OCI-LY3 (cell line): ENCODE results near the gene ABLIM2.

Experiments used
- H2AFZ ChIP-seq: fragments of 200-600, 300-600 bp; shearing (Covaris generic); 2 replicates; pipeline ENCODE4 v1.6.0; 2014; ENCODE audit warnings: antibody characterized with exemption, low read depth, low read length
- H3K27ac ChIP-seq: fragments of 200-600, 300-600 bp; sonication (generic); 2 replicates; pipeline ENCODE4 v1.5.1; 2014; ENCODE audit warnings: mild to moderate bottlenecking, low read length, moderate library complexity, mixed read lengths
- H3K27me3 ChIP-seq: fragments of 200-600, 300-600 bp; sonication (generic); 2 replicates; pipeline ENCODE4 v1.6.1; 2014; ENCODE audit warnings: low read depth, low read length, mixed read lengths
- H3K36me3 ChIP-seq: fragments of 200-600, 300-600 bp; sonication (generic); replicated peaks from 2 replicates; pipeline ENCODE3; 2014; ENCODE audit warnings: low read depth, low read length, mixed read lengths
- H3K4me1 ChIP-seq: fragments of 300-600, 200-600 bp; sonication (generic); 2 replicates; pipeline ENCODE4 v1.6.1; 2014; ENCODE audit warnings: low read length, mixed read lengths
- H3K4me2 ChIP-seq: fragments of 200-600, 300-600 bp; sonication (generic); 2 replicates; pipeline ENCODE4 v1.6.1; 2014; ENCODE audit warnings: low read length, mixed read lengths
- H3K4me3 ChIP-seq: fragments of 300-600, 200-600 bp; sonication (generic); 2 replicates; pipeline ENCODE4 v1.5.1; 2014; ENCODE audit warnings: antibody characterized with exemption, mild to moderate bottlenecking, low read length, moderate library complexity
- H3K79me2 ChIP-seq: fragments of 300-600, 200-600 bp; shearing (Covaris generic); 2 replicates; pipeline ENCODE4 v1.6.1; 2014; ENCODE audit warnings: mild to moderate bottlenecking, low read length, mixed read lengths
- H3K9ac ChIP-seq: fragments of 300-600, 200-600 bp; shearing (Covaris generic); 2 replicates; pipeline ENCODE4 v1.6.0; 2014; ENCODE audit warnings: mild to moderate bottlenecking, low read length, moderate library complexity
- H3K9me3 ChIP-seq: fragments of 200-600, 300-600 bp; shearing (Covaris generic); 2 replicates; pipeline ENCODE4 v1.6.1; 2014; ENCODE audit warnings: low read length, mixed read lengths; ENCODE audit not compliant: insufficient read depth
- H4K20me1 ChIP-seq: fragments of 200-600, 300-600 bp; sonication (generic); 2 replicates; pipeline ENCODE4 v1.6.1; 2016; ENCODE audit warnings: low read length, mixed read lengths; ENCODE audit not compliant: insufficient read depth
- CTCF ChIP-seq: fragments of 200-600, 300-600 bp; sonication (generic); IDR thresholded peaks from 2 replicates; pipeline ENCODE4 v1.5.1; 2014; ENCODE audit warnings: antibody characterized with exemption, low read length, low read depth
- EZH2phosphoT487 ChIP-seq: fragments of 200-600 bp; shearing (Covaris generic); IDR thresholded peaks from 2 replicates; pipeline ENCODE4 v1.6.1; 2018; ENCODE audit warnings: antibody characterized with exemption, mixed run types, low read depth

ABLIM2 gene

GRCh38 chr4:8015512-8015911 lies 143.1 kb downstream of the ABLIM2 start:
- Histone ChIP-seq H3K4me2 (peak overlapping the region; percentile 49), H3K4me3 (peak overlapping the region; percentile 41), H3K36me3 (no peaks in the 10 kb centered on the region), H3K27ac (no peak overlapping the region), H2AFZ (no peak overlapping the region), H3K27me3 (peaks cover 5% of the 10 kb centered on the region; the same call in 1 of the 2 replicates), H3K4me1 (no peaks in the 10 kb centered on the region), H3K9me3 (no peaks in the 10 kb centered on the region), H3K9ac (no peak overlapping the region), H4K20me1 (no peaks in the 10 kb centered on the region), H3K79me2 (no peaks in the 10 kb centered on the region)
- TF ChIP-seq EZH2phosphoT487 = no peak
- peak; percentile 36; the same call in 1 of the 2 replicates for TF ChIP-seq CTCF

GRCh38 chr4:8013976-8014726 lies 144.5 kb downstream of the ABLIM2 start:
- H3K36me3 ChIP-seq = no peaks in the 10 kb centered on the region
- no peaks in the 10 kb centered on the region for H3K4me1 ChIP-seq
- no peak overlapping the region for H3K27ac ChIP-seq
- no peaks in the 10 kb centered on the region for H4K20me1 ChIP-seq
- H3K9ac ChIP-seq = no peak overlapping the region
- TF ChIP-seq CTCF (no peak), EZH2phosphoT487 (no peak)
- no peaks in the 10 kb centered on the region for H3K9me3 ChIP-seq
- H3K79me2 ChIP-seq = no peaks in the 10 kb centered on the region
- H2AFZ ChIP-seq = no peak overlapping the region
- no peak overlapping the region for H3K4me3 ChIP-seq
- peaks cover 5% of the 10 kb centered on the region; the same call in 1 of the 2 replicates for H3K27me3 ChIP-seq
- no peak overlapping the region for H3K4me2 ChIP-seq

GRCh38 chr4:8012517-8012916 lies 146.1 kb downstream of the ABLIM2 start:
- H4K20me1 ChIP-seq = no peaks in the 10 kb centered on the region
- no peak overlapping the region for H3K27ac ChIP-seq
- TF ChIP-seq EZH2phosphoT487 (no peak), CTCF (no peak)
- no peaks in the 10 kb centered on the region for H3K4me1 ChIP-seq
- H3K4me3 ChIP-seq = no peak overlapping the region
- no peaks in the 10 kb centered on the region for H3K9me3 ChIP-seq
- no peak overlapping the region for H2AFZ ChIP-seq
- no peaks in the 10 kb centered on the region for H3K79me2 ChIP-seq
- no peaks in the 10 kb centered on the region for H3K36me3 ChIP-seq
- no peak overlapping the region for H3K9ac ChIP-seq
- peaks cover 5% of the 10 kb centered on the region; the same call in 1 of the 2 replicates for H3K27me3 ChIP-seq
- no peak overlapping the region for H3K4me2 ChIP-seq

GRCh38 chr4:8010618-8011017 lies 148.0 kb downstream of the ABLIM2 start:
- H3K36me3 ChIP-seq = no peaks in the 10 kb centered on the region
- no peak overlapping the region for H3K27ac ChIP-seq
- TF ChIP-seq CTCF (no peak), EZH2phosphoT487 (no peak)
- no peaks in the 10 kb centered on the region for H3K79me2 ChIP-seq
- H3K9me3 ChIP-seq = no peaks in the 10 kb centered on the region
- H2AFZ ChIP-seq = no peak overlapping the region
- H3K4me1 ChIP-seq = no peaks in the 10 kb centered on the region
- no peak overlapping the region for H3K4me2 ChIP-seq
- H3K27me3 ChIP-seq = peaks cover 5% of the 10 kb centered on the region; the same call in 1 of the 2 replicates
- H3K9ac ChIP-seq = no peak overlapping the region
- no peaks in the 10 kb centered on the region for H4K20me1 ChIP-seq
- H3K4me3 ChIP-seq = no peak overlapping the region
